ENCODE results near the gene LITAFD. TPM values are rescaled to one million over a fixed set of nuclear protein-coding genes. Genes with fewer than 3 reads are reported as not detected.

Gene LITAFD
- total RNA-seq, 1 donor from 2014 or later, result not detected

DNA sequence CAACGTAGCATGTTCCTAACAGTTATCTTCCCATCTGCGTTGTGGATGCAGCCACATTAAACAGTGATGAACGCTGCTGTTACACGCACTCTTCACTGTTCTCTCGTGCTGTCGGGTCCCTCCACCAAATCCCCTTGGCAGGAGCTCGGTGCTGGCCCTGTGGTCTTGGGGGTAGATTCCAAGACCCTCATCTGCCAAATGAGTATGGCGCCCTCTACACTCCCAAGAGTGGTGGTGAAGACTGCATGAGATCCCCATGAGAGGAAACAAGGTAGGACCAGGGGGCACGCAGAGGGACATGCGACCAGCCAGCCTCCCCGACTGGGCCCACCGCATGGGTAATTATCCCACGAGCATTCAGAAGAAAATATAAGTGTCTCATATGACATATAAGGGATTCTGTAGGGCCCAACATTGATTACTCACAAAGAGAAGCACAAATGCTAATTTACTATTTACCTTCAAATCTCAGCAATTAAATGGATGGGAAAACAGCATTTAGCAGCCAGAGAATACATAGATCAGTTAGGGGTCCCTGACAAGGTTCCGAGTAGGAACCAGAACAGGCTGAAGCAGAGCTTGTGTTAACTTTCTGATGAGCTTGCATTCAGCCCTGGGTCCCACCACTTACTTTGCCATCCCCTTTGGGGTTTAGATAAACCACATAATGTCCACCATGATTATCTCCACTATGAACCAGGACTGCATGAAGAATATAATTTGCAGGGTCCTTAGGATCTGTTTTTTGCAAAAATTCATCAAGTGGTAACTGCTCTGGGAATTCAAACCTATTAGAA is 23.8 kb downstream of the LITAFD start:
- Mint-ChIP-seq H3K27me3 (ENCODE audit: low read depth) (no peaks in the 10 kb centered on the region), H3K36me3 (peaks cover 53% of the 10 kb centered on the region), H3K4me1 (no peaks in the 10 kb centered on the region), H3K4me3 (no peak overlapping the region), H3K27ac (no peak overlapping the region), H3K9me3 (no peaks in the 10 kb centered on the region)
- TF ChIP-seq, protein P1, sequence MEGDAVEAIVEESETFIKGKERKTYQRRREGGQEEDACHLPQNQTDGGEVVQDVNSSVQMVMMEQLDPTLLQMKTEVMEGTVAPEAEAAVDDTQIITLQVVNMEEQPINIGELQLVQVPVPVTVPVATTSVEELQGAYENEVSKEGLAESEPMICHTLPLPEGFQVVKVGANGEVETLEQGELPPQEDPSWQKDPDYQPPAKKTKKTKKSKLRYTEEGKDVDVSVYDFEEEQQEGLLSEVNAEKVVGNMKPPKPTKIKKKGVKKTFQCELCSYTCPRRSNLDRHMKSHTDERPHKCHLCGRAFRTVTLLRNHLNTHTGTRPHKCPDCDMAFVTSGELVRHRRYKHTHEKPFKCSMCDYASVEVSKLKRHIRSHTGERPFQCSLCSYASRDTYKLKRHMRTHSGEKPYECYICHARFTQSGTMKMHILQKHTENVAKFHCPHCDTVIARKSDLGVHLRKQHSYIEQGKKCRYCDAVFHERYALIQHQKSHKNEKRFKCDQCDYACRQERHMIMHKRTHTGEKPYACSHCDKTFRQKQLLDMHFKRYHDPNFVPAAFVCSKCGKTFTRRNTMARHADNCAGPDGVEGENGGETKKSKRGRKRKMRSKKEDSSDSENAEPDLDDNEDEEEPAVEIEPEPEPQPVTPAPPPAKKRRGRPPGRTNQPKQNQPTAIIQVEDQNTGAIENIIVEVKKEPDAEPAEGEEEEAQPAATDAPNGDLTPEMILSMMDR (IDR thresholded peaks at IDR 0.05; ENCODE audit: unreplicated experiment), result no peak
- DNase-seq (ENCODE audit: low spot score in 2 of 2, unreplicated experiment in 2 of 2), result no peak

DNA sequence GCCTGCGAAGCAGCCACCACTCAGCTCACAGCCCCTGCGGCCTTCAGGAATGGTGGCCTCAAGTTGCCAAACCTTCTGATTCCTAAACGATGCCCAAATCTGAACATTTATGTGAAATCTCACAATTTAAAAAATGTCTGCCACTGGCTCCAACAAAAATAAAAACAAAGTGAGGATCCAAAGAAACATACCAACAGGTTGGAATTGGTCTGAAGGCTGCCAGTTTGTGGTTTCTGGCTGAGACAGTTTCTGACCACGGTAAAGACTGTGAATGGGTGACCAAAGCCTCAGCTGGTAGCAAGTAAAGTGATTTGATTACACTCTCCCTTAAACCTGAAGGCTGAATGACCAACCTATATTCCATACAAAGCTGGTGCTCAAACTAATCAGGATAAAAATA is 24.9 kb downstream of the LITAFD start:
- Mint-ChIP-seq H3K27me3 (ENCODE audit: low read depth) (no peaks in the 10 kb centered on the region), H3K36me3 (peaks cover 50% of the 10 kb centered on the region), H3K4me3 (no peak overlapping the region), H3K9me3 (no peaks in the 10 kb centered on the region), H3K27ac (no peak overlapping the region), H3K4me1 (peaks cover 7% of the 10 kb centered on the region)
- DNase-seq (ENCODE audit: low spot score in 2 of 2, unreplicated experiment in 2 of 2), result no peak
- TF ChIP-seq, protein P1 (IDR thresholded peaks at IDR 0.05; ENCODE audit: unreplicated experiment), result no peak

DNA sequence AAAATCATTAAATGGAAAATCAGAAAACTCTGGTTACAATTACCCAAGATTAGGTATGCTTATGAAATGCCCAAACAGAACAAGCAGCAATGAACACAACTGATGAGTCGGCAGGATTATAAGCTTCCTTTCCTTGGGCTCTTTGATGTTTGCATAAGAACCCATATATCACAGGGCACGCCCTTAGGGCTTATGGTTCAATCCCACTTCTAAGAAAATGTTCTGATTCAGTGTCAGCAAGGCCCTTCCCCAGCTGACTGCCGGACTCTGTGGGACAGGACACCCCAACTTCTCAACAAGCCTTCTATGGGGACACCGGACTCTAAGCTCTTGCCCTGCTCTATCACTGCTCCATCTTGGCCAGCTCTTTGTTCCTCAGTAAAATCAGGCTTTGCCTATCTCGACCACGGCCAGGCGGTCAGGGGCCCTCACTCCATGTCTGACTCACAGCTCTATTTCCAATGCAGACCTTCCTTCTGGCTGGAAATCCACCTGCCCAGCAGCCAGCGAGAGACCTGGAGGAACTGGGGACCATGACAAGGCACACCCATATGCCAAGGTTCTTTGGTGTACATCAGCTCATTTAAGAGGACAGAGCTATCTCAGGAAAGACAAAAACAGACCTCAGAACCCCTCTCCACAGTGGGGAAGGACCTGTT is 26.8 kb downstream of the LITAFD start:
- H3K27ac Mint-ChIP-seq, result peak overlapping the region; percentile 54
- H3K36me3 Mint-ChIP-seq, result peaks cover 49% of the 10 kb centered on the region

DNA sequence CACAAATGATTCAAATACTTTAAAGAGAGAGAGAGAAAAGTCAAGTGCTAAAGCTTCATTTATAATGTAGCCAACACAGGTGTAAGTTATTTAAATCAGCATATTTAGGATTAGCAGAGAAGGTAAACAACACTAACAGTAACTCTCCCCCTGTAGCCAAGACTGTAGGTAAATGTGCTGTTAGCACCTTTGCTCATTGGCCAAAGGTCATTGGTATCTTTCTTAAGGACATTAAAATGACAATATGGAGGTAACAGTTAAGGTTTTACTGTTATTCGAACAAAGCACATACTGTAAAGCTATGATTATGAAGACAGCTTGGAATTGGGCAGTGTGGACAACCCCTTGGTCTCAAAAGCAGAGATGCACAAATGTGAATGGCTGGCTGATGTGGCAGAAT is 28.7 kb downstream of the LITAFD start:
- H3K4me3 Mint-ChIP-seq, result no peak overlapping the region
- H3K4me1 Mint-ChIP-seq, result peaks cover 7% of the 10 kb centered on the region
- no peak for DNase-seq (ENCODE audit: low spot score in 2 of 2, unreplicated experiment in 2 of 2)
- no peak overlapping the region for H3K27ac Mint-ChIP-seq
- no peaks in the 10 kb centered on the region for H3K27me3 Mint-ChIP-seq (ENCODE audit: low read depth)
- no peaks in the 10 kb centered on the region for H3K9me3 Mint-ChIP-seq
- peaks cover 51% of the 10 kb centered on the region for H3K36me3 Mint-ChIP-seq
- TF ChIP-seq, protein P1 (IDR thresholded peaks at IDR 0.05; ENCODE audit: unreplicated experiment), result no peak

More for the DNA sequence above, 26.8 kb downstream of the LITAFD start:
- no peaks in the 10 kb centered on the region for H3K27me3 Mint-ChIP-seq (ENCODE audit: low read depth)
- DNase-seq (ENCODE audit: low spot score in 2 of 2, unreplicated experiment in 2 of 2), result no peak
- TF ChIP-seq, protein P1 (IDR thresholded peaks at IDR 0.05; ENCODE audit: unreplicated experiment), result no peak
- H3K9me3 Mint-ChIP-seq, result no peaks in the 10 kb centered on the region
- peaks cover 7% of the 10 kb centered on the region for H3K4me1 Mint-ChIP-seq
- H3K4me3 Mint-ChIP-seq, result no peak overlapping the region

DNA sequence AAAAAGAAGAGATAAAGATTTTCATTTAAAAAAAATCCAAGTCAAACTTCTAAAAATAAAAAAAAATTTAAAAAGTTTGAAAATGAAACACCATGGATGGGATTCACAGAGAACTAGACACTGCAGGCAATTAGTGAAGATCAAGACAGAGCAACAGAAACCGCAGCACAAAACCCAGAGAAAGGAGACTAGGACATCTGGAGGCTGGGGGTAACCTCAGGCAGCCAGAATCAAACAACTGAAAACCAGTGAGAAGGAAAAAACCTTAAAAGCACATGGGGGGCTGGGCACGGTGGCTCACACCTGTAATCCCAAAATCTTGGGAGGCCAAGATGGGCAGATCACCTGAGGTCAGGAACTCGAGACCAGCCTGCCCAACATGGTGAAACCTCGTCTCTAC is 30.6 kb downstream of the LITAFD start:
- no peak overlapping the region for H3K27ac Mint-ChIP-seq
- H3K4me1 Mint-ChIP-seq, result peaks cover 7% of the 10 kb centered on the region
- H3K9me3 Mint-ChIP-seq, result no peaks in the 10 kb centered on the region
- H3K27me3 Mint-ChIP-seq (ENCODE audit: low read depth), result no peaks in the 10 kb centered on the region
- DNase-seq (ENCODE audit: low spot score in 2 of 2, unreplicated experiment in 2 of 2), result no peak
- TF ChIP-seq, protein P1 (IDR thresholded peaks at IDR 0.05; ENCODE audit: unreplicated experiment), result no peak
- H3K4me3 Mint-ChIP-seq, result no peak overlapping the region
- peaks cover 56% of the 10 kb centered on the region for H3K36me3 Mint-ChIP-seq
